GM04504 (cell line): Measurements from ENCODE around the gene SLC41A1.

Experiments used
- DNase-seq: peaks from one replicate; pipeline ENCODE4 v3.0.0-alpha.2; 2012; ENCODE audit warnings: low read depth

SLC41A1 gene

GRCh38 chr1:205754857-205755256 lies 58.1 kb downstream of the SLC41A1 start:
- no peak for DNase-seq

- no peak for DNase-seq
Observed at GRCh38 chr1:205751036-205751651, 61.9 kb downstream of the SLC41A1 start.

- DNase-seq: peak; percentile 97
Observed at GRCh38 chr1:205750138-205751035, 62.6 kb downstream of the SLC41A1 start, which contains the start of gene NUCKS1. NUCKS1 (minus strand) TSS chr1:205750182; CDS start chr1:205749973, 209 bp downstream.

- peak; percentile 85 for DNase-seq
Observed at GRCh38 chr1:205749234-205750137, 63.5 kb downstream of the SLC41A1 start.

GRCh38 chr1:205748403-205749233 lies 64.4 kb downstream of the SLC41A1 start:
- DNase-seq: no peak

GRCh38 chr1:205746757-205747412 lies 66.1 kb downstream of the SLC41A1 start:
- DNase-seq: no peak

GRCh38 chr1:205744403-205744802 lies 68.6 kb downstream of the SLC41A1 start:
- no peak for DNase-seq

- no peak for DNase-seq
Observed at GRCh38 chr1:205743977-205744376, 69.0 kb downstream of the SLC41A1 start.

GRCh38 chr1:205741681-205742080 lies 71.3 kb downstream of the SLC41A1 start:
- no peak for DNase-seq

GRCh38 chr1:205739348-205740160 lies 73.4 kb downstream of the SLC41A1 start:
- DNase-seq: no peak
